Left renal pelvis (tissue), 4 donors: Measurements from ENCODE around the gene KAT2B. TPM values are rescaled to one million over a fixed set of nuclear protein-coding genes. Genes with fewer than 3 reads are reported as not detected.
"Not testable (repeated sequence)": the region's sequence is repeated elsewhere in the genome, so short reads cannot be mapped to it uniquely, and the experiment has no call there.

Experiments used
- DNase-seq, 4 donors: peaks; one replicate each; pipeline ENCODE4 v3.0.0-alpha.2; 2013; ENCODE audit warnings: low read depth in 4 of 4, low spot score in 3 of 4
- polyA plus RNA-seq, 4 donors: library from polyadenylated mRNA; unstranded; fragments of 120-200 nt; gene quantifications; one replicate each; pipeline ENCODE4 v1.2.1, GENCODE V29; 2013; ENCODE audit not compliant: insufficient read length in 4 of 4

Gene KAT2B
- polyA plus RNA-seq, 4 donors: 19.0 to 30.8 (median 24.8) TPM

DNA sequence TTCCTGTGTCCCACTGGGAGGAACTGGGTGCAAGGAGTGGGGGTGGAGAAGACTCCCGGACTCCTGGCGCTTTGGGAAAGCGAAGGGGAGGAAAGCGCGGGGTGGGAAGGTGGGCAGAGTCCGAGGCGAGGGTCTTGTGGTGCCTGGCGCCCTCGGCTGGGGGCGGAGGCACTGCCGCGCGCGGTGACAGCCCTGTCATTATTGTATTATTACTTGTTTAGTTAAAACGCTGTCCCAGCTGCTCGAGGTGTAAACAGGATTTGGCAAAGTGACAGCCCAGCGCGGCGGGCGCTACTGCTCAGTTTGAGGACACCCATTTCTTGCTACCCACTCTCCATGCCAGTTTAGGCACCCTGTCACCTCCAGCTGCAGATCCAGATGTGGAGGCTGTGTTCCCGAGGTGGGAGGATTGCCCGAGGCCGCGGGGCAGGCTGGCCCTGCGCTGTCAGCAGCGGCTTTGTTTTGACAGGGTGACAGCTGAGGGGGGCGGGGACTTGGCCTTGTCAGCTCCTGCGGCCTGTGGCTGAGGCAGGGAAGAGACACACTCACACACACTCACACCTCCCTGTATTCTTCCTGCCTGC, 1.0 kb downstream of the KAT2B start:
- no peak for DNase-seq

DNA sequence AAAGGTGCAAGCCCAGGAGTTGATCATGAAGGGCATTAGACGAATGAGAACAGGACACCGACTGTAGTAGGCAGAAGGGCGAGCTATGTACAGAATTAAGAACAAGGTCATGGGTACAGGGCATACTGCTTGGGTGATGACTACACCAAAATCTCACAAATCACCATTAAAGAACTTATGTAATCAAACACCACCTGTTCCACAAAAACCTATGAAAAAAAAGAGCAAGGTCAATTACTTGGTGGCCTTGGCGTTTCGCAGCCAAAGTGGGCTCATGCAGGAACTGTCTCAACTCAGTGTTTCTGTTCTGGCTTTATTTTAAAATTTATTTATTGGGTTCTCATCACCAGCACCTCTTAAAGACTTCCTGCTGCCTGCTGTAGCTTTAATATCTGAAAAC, 2.1 kb downstream of the KAT2B start:
- no peak for DNase-seq

DNA sequence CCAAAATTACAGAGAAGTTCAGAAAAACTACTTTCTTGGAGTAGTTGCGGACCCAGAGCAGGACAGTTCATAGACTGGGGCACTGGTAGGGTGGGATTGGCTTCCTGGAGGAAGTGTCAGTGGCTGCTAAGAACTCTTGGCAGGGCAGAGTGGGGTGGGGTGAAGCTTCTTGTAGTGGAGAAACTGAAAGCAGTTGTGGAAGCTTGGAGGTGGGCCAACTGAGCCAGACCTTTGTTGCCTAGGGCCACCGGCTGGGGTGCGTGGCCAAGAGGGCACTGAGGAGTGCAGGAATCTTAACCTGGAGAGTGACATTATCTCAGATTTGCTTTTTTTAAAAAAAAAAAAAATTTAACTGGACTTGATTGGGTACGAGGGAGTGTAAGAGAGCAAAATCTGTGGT, 3.1 kb downstream of the KAT2B start:
- DNase-seq: no peak

DNA sequence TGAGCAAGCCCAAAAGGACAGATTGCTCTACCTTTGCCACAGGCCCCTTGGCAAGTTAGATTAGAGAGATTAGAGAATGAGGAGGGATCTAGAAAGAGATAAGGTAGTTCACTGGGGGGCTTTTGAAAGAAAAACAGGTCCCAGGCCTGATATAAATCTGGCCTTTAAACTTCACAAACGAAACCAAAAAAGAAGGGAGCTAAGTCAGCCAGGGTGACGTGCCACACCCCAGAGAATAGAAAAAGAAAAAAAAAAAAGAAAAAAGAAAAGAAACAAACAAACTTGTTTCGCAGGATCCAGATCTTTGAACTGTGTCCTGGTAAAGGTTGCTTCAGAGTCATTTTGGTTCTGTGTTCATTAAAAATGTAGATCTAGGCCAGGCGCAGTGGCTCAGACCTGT, 3.6 kb downstream of the KAT2B start:
- DNase-seq: no peak

DNA sequence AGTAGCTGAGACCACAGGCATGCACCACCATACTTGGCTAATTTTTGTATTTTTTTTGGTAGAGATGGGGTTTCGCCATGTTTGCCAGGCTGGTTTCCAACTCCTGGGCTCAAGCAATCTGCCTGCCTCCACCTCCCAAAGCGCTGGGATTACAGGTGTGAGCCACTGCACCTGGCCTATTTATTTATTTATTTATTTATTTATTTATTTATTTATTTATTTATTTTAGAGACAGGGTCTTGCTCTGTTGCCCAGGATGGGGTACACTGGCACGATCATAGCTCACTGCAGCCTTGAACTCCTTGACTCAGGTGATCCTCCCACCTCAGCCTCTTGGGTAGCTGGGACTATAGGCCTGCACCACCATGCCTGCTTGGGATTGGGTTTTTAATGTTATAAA, 4.9 kb downstream of the KAT2B start:
- DNase-seq: not testable (repeated sequence)

DNA sequence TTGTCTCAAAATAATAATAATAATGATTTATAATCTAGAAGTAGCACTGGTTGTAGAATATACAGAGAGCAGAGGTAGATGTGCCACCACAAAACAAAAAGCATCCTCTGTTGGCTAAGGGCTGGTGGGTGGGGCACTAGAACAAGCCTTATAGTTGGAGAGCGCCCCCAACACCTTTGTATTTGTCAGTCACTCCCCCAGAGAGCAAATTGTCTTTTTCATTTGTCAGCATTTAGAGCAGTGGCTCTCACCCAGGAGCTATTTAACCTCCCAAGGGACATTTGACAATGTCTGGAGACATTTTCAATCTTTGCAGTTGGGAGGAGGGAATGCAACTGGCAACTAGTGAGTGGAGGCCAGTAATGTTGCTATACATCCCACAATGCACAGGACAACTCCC, 6.3 kb downstream of the KAT2B start:
- no peak for DNase-seq

DNA sequence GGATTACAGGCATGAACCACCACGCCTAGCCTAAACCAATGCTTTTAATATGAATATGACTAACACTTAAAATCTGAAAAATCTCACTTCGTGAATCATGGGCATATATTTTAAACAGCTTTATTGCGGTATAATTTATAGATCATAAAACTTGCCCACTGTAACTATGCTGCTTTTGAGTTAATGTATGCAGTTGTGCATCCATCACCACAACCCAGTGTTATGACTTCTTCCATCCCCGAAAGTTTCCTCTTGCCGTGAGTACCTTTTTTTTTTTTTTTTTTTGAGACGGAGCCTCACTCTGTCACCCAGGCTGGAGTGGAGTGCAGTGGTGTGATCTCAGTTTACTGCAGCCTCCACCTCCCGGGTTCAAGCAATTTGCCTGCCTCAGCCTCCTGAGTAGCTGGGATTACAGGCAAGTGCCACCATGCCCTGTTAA, 7.1 kb downstream of the KAT2B start:
- DNase-seq: no peak

DNA sequence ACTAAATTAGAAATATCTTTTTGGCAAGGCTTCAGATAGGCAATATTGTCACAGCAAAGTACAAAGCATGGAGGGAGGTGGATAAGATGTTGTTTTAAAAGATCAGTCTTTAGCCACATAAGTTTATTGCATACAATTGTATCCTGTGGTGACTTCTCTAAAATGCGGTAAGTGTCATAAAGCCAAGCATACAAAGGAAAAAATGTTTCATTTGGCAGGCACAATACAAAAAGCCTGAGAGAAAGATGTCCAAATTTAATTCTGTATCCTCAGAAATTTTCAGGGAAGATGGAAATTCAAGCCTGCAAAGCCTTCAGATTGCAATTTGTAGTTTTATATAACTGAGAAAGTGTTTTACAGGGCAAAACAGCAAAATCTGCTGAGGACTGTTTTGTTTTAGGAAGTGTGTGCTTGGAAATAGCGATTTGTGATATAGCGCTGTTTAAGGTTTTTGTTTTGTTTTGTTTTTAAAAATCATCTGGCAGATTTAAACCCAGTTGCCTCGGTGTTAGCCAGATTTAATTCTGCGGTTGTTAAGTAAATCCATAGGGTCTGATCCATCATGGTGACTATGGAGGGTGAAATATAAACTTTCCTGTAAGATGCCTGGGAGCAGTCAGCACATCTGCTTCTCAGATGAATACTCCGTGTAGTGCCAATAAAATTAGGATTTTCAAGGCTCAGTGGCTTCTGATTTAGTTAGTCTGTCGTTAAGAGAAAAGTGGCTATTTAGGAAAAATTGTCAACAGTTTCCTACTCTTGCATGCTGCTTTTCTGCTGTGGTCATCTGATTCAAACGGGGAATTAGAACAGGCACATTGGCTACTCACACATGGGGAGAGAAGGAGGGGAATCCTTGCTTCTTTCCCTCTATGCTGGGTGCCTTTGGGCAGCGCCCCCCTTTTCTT, 8.0 kb downstream of the KAT2B start:
- DNase-seq: no peak

DNA sequence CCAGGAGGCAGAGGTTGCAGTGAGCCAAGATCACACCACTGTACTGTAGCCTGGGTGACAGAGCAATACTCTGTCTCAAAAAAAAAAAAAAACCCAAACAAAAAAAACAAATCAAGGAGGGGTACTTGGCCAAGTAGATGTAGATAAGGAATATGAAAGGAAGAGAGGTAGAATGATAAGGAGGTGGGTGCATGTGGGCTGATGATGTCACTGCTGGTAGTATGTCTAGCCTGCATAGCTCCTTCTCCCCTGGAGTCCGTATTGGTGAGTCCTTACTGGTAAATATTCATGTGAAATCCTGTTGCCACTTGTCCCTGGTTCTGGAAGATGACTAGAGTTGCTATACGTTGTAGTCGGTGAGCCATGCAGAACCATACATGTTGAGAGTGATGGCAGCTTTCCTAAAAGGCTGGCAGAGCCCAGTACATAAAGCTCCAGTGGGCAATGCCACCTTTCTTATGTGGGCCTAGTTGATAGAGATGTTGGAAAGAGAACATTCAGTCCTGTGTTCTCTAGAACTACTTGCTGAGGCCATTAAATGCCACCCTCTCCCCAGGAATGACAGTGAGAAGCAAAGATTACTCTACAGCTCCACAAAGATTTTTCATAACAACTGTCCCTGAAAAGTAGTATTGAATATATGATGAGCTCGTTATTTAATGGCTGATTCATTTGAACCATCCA, 11.0 kb downstream of the KAT2B start:
- DNase-seq: no peak

DNA sequence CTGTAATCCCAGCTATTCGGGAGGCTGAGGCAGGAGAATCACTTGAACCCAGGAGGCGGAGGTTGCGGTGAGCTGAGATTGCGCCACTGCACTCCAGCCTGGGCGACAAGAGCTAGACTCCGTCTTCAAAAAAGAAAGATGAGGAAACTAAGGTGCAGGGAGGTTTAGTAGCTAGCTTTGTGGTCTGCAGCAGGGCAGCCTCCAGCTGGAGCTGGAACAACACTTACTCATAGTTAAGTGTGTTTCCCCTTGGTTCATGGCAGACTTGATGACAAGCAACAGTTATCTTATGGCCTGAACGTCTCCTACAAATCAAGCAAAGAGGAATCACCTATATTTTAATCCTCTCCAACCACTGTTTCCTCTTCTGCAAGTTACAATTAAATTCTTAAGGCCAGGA, 12.6 kb downstream of the KAT2B start:
- DNase-seq: no peak

DNA sequence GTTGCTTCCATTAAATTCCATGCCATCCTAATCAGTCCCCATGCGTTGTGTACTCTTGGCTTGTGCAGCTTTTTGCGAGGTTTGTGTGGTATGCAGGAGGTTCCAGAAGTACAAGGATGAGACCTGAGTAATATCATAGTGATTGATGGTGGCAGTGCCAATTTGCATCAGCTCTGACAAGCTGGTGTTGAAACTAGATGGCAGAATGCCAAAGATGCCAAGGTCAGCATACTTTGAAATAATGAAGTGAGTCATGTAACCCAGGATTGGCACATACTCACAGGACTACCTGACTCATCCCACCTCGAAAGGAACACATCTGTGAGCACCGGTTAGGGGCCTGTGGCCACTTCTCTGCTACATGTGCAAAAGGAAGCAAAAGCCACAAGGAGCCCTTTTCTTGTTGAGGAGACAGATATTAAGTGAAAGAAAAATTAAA, 14.3 kb downstream of the KAT2B start:
- no peak for DNase-seq

DNA sequence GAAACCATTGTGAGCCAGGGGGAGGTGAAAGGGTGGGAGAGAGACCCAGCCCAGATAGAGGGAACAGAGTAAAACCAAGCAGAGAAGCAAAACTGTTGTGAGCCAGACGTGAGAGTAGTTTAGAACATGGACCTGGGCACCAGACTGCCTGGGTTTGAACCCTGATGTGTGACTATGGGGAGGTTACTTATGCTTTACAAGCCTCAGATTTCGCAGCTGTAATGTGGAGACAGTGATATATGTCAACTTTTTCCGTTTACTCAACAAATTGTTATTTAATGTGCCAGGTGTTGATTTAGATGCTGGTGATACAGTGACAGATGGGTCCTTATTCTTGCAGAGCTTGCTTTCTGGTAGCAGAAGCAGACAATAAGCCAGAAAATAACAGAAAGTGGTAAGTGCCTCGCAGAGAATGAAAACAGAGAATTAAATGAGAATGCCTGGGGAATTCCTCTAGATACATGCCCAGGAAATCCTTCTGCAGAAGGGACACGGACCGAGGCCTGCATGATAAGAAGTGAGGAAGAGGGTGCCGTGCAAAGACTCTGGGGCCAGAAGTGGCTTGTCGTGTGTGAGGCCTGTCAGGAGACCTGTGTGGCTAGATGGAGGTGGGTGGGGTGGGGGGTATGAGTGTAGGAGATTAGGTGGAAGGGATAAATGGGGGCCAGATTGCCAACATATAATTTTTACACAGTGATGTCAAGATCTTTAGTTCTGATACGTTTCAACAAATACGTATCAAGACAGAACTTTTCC, 15.0 kb downstream of the KAT2B start:
- DNase-seq: no peak

DNA sequence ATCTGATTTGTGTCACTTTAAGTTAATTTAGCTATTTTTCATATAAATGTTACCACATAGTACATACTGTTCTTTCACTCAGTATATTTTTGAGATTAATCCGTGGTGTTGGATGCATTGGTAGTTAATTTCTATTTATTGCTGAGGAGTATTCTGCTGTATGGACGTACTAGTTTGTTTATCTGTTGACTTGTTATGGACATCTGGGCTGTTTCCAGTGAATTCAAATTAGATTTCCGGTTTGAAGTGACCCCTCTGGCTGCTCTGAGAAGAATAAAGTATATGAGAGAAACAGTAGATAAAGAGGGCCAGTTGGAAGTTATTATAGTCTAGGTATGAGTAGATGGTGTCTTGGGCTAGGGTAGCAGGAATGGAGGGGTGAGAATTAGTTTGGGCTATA, 15.6 kb downstream of the KAT2B start:
- DNase-seq: no peak

DNA sequence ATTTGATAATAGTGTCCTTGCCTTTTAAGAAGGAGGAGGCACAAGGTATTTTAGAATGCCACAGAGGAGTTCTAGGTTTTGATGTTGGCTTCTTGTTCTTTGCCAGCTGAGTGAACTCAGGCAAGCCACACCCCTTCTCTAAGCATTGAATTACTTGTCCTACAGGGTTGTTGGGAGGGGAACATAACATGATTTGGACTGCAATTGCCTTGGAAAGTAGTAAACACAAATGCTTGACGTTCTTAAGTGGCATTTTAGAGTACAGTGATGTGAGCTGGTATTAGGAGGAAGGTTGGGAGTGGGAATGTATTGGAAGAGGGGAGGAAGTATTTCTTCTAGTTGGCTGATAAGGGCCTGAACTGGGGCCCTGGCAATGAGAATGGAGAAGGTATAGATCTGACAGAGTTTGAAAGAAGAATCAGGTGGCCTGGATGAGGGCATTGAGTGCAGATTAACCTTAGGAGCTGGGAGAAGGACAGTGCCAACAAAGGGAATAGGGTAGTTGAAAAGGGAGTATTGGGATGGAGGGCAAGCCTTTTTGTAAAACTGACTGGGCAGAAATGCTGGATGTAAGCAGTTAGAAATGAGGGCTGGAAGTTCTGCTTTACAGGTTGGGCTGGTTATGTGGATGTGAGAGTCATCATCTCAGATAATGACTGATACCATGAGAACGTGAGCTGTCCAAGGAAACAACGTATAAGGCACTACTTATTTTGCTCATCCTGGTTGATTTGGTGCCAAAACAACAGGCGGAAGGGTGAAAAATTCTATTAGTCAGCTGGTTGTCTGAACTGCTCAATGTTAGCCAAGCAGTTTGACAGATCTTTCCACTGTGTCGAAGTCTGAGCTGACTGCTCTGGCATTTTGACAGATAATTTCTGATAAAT, 16.7 kb downstream of the KAT2B start:
- no peak for DNase-seq

DNA sequence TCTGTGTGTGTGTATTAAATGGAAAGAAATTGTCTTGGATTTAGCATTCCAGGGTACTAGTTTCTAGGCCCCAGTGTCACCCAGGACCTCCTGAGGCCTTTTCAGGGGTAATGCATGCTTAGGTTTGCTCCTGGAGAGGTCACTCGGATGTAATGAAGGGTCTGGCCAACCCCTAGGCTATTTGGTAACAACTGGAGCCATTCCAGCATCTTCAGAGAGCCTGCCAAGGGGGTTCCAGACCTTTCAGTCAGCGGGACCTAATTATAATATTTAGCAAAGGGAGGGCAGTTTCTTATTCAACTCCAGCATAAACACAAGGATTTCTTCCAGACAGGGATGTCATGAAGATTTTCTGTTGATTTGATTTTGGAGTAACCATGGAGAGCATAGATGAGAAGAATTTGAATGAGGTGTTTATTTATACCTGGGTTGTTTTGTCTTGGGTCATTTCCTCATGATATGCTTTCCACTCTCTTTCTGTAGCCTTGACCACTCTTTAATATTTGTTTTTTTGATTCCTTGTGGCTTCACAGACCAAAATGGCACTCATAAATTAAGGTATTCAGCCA, 17.4 kb downstream of the KAT2B start:
- DNase-seq: no peak

DNA sequence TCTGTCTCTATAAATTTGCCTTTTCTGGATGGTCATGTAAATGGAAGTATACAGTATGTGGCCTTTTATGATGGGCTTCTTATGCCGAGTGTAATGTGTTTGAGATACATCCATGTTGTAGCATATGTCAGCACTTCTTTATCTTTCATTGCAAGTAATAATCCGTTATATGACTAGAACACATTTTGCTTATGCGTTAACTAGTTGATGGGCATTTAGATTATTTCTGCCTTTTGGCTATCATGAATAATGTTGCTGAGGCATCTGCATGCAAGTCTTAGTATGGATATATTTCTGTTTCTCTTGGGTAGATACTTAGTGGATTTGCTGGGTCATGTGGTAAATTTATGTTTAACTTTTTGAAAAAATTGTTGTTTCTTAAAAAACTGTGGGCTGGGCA, 19.7 kb downstream of the KAT2B start:
- DNase-seq: no peak

DNA sequence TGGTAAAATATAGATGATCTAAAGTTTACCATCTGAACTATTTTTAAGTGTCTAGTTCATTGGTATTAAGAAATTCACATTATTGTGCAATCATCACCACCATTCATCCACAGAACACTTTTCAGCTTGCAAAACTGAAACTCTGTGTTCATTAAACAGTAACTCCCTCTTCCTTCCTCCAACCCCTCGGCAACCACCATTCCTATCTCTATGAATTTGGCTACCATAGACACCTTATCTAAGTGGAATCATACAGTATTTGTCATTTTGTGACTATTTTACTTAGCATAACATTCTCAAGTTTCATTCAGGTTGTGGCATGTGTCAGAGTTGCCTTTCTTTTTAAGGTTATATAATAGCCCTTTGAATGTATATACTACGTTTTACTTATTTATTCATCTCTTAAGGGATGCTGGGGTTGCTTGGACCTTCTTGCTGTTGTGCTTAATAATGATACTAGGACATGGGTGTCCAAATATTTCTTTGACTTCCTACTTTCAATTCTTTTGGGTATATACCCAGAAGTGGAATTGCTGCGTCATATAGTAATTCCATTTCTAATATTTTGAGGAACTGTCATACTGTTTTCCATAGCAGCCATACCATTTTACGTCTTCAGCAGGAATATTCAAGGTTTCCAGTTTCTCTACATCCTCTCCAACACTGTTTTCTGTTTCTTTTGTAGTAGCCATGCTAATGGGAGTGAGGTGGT, 20.9 kb downstream of the KAT2B start:
- DNase-seq: no peak

DNA sequence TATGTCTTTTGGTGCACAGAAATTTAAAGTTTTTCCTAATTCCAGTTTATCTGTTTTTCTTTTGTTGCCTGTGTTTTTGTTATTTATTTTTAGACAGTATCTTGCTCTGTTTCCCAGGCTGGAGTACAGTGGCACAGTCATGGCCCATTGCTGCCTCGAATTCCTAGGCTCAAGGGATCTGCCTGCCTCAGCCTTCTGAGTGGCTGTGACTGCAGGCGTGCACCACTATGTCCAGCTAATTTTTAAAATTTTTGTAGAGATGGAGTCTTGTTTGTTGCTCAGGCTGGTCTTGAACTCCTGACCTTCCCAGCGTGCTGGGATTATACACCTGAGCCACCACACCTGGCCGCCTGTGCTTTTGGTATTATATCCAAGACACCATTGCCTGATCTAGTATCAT, 22.8 kb downstream of the KAT2B start:
- DNase-seq: no peak

DNA sequence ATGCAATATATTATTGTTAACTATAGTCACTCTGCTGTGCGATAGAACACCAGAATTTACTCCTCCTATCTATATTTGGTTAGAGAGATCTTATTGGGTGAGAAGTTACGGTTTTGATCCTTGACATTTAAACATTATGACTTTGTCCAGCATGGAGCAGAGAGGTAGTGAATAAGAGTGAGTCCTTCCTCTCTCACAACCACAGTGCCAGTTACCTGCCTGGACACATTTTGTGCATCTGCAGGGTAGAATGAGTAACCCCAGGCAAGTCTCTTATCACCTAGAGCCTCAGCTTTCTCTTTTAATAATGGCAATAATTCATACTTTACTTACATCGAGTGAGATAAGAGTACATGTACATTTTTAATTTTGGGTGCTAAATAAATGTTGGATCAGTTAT, 24.1 kb downstream of the KAT2B start:
- DNase-seq: no peak
